PFSK-1 (cell line): ENCODE measurements around the gene DOCK1.

Source experiments
- FOXP2 ChIP-seq: optimal IDR thresholded peaks from 2 replicates; pipeline ENCODE3; 2011; ENCODE audit warnings: borderline replicate concordance, control low read depth, inconsistent platforms; ENCODE audit not compliant: insufficient read depth; ENCODE audit errors: extremely low read length, extremely low read depth
- POLR2AphosphoS5 ChIP-seq: IDR thresholded peaks from 2 replicates; pipeline ENCODE4 v1.6.1; 2012; ENCODE audit warnings: low read depth, mild to moderate bottlenecking, control low read depth, low read length, moderate library complexity
- REST ChIP-seq, 2 experiments: IDR thresholded peaks; 2 replicates each; pipeline versions ENCODE4 v1.6.1 to v1.8.0; 2011 to 2012; ENCODE audit warnings: low read depth in 2 of 2, low read length in 2 of 2, control low read depth in 1 of 2, inconsistent platforms in 1 of 2, mild to moderate bottlenecking in 1 of 2, moderate library complexity in 1 of 2; ENCODE audit not compliant: insufficient read depth in 1 of 2
- SIN3A ChIP-seq: IDR thresholded peaks from 2 replicates; pipeline ENCODE4 v1.6.1; 2012; ENCODE audit warnings: mild to moderate bottlenecking, low read length, moderate library complexity, borderline replicate concordance; ENCODE audit not compliant: insufficient read depth
- TAF1 ChIP-seq: IDR thresholded peaks from 2 replicates; pipeline ENCODE4 v1.6.1; 2012; ENCODE audit warnings: low read length, control low read depth, borderline replicate concordance; ENCODE audit not compliant: insufficient read depth

DOCK1 gene

DNA sequence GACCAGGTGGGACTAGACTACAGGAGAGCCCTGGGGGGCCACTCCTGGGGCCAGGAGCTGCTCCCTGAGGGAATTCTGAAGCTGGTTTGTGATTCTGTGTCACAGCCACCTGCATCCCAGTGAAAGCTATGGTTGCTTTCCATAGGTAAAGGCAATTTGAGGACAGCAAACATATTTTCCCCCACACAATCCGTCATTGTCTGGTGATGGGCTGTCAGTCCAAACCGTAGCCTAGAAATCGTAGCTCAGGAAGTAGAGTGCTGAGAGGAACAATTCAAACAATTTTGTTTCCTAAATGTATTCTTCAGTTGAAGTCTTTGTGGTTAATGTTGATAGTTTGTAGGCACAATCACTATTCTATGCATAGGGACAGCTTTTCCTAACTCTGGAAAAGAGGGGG lies 397.1 kb downstream of the DOCK1 start:
- TF ChIP-seq POLR2AphosphoS5 (no peak), TAF1 (no peak), SIN3A (no peak), REST (IDR thresholded peaks at IDR 0.05; ENCODE audit: insufficient read depth in 1 of 2, low read depth in 2 of 2, low read length in 2 of 2) (no peak), FOXP2 (no peak)

DNA sequence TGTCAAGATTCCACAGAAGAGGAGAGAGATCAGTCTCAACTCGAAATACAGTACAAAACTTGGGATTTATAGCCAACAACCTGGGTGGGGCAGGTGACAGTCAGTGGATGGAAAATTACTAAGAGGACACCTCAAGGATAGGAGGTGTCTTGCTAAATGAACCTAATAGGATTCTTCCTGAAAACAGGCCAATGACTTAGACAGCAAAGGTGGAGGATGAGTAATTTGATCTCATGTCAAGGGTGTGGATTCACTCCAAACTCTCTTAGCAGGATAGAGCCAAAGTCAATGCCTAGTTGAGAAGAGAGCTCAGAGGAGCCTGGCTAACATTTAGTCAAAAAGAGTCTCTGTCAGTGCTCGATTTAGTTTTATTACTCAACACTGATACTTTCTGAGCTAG lies 397.9 kb downstream of the DOCK1 start:
- TF ChIP-seq REST (IDR thresholded peaks at IDR 0.05; ENCODE audit: insufficient read depth in 1 of 2, low read depth in 2 of 2, low read length in 2 of 2) (no peak), SIN3A (no peak), POLR2AphosphoS5 (no peak), FOXP2 (no peak), TAF1 (no peak)

- no peak for TF ChIP-seq REST (IDR thresholded peaks at IDR 0.05; ENCODE audit: insufficient read depth in 1 of 2, low read depth in 2 of 2, low read length in 2 of 2)
- no peak for TF ChIP-seq POLR2AphosphoS5
- TF ChIP-seq TAF1, result no peak
- no peak for TF ChIP-seq SIN3A
- no peak for TF ChIP-seq FOXP2
These were observed 398.5 kb downstream of the DOCK1 start for GRCh38 chr10:127303746-127304145.

GRCh38 chr10:127306479-127306878 lies 401.3 kb downstream of the DOCK1 start:
- no peak for TF ChIP-seq REST (IDR thresholded peaks at IDR 0.05; ENCODE audit: insufficient read depth in 1 of 2, low read depth in 2 of 2, low read length in 2 of 2)
- no peak for TF ChIP-seq FOXP2
- TF ChIP-seq TAF1, result no peak
- TF ChIP-seq POLR2AphosphoS5, result no peak
- no peak for TF ChIP-seq SIN3A

GRCh38 chr10:127307338-127307737 lies 402.1 kb downstream of the DOCK1 start:
- TF ChIP-seq SIN3A, result no peak

DNA sequence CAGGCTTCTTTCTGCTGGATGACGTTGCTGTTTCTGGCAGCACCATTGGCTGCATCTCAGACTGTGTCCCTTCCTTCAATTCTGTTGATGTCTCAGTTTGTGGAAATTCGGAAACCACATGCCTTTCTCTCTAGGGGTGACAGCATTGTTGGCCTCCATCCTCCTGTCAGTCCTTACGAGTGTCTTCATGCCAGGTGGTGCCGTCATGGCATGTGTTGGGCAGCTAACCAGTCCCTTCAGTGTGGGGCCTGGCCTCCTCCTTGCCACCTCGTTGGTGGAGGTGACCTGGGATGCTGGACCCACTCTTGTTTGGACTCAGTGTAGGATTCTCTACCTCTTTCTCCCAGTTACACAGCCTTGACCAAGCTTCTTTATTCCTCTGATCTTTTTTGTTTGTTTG lies 402.8 kb downstream of the DOCK1 start:
- TF ChIP-seq SIN3A (no peak), TAF1 (no peak), REST (IDR thresholded peaks at IDR 0.05; ENCODE audit: insufficient read depth in 1 of 2, low read depth in 2 of 2, low read length in 2 of 2) (no peak), FOXP2 (no peak), POLR2AphosphoS5 (no peak)
